HS-27A (cell line): ENCODE results near the gene PRDM1.
"Not testable (repeated sequence)": the region's sequence is repeated elsewhere in the genome, so short reads cannot be mapped to it uniquely, and the experiment has no call there.

ENCODE experiments used
- DNase-seq: peaks from one replicate; pipeline ENCODE4 v3.0.0-alpha.2; 2012; ENCODE audit warnings: low read depth, missing footprints

The PRDM1 gene

DNA sequence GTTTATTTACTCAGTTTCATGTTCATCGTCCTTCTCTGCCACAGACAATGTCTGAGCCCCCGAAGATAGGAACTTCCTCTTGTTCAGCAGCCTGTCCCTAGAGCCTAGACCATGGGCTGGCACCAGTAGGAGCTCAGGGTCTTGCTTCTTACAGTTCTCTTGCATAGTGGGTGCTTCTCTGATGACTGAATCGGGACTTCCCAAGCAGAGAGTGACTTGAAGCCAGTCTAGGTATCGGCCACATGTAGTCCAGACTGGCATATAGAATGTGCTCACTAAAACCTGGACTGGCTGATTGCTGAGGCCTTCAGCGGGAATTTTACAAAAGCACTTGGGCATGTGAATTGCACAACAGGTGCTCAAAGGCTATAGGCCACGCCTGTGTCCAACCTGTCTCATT is 52.0 kb downstream of the PRDM1 start:
- no peak for DNase-seq

DNA sequence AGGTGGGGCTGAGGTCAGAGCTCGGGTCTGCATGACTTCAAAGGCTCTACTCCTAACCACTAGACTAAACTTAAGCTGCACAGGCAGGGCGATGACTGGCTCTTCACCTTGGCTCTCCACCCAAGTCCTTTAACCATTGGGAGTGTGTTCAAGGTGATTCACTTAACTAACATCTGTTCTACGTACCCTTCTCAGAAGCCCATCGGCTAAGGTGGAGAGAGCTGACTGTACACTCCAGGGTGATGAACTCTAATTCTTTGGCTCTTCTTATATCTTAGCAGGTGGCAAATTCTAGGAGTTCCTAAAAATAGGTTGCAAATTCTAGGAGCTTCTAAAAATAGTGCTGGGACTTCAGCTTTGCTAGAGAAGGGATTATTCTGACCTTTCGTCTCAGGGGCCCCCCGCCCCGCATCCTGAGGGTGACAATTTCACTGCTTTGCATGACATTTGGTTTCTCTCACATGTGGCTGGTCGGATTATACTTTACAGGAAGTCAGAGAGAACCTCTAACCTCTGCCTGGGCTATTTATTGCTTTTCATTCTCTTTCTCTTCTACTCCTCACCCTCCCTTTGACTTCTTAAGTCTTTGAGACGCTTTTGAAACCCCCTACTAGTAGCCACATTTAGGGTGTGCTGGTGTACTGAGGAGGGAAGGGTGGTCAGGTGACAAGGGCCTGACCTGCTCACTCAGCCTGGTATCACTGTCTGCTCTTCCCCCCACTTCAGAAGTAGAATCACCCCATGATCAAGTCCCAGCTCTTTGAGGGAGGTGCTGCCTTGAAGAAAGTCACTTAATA is 55.5 kb downstream of the PRDM1 start:
- DNase-seq, result no peak

GRCh38 chr6:106142876-106143431 is 56.8 kb downstream of the PRDM1 start:
- no peak for DNase-seq

GRCh38 chr6:106143665-106144064 is 57.5 kb downstream of the PRDM1 start:
- no peak for DNase-seq

DNA sequence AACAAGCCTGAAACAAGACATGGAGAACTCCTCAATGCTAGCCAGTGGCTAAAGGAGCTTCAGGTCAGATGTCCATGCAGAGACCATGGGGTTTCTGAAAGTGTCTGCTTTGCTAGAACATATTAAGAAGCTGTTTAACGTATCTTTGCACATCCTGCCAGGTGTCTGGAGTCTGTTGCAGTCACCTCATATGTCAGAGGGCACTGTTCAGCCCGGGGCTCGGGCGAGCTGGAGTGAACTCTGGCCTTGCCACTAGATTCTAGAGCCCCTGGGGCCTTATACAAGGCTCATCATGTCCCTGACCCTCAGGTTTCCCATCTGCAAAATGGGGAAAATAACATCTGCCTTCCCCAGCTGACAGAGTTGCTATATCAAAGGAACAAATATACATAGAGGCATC is 59.0 kb downstream of the PRDM1 start:
- no peak for DNase-seq

- DNase-seq, result no peak
Measured at GRCh38 chr6:106145741-106146227, 59.6 kb downstream of the PRDM1 start.

GRCh38 chr6:106146852-106147351 is 60.8 kb downstream of the PRDM1 start:
- no peak for DNase-seq

DNA sequence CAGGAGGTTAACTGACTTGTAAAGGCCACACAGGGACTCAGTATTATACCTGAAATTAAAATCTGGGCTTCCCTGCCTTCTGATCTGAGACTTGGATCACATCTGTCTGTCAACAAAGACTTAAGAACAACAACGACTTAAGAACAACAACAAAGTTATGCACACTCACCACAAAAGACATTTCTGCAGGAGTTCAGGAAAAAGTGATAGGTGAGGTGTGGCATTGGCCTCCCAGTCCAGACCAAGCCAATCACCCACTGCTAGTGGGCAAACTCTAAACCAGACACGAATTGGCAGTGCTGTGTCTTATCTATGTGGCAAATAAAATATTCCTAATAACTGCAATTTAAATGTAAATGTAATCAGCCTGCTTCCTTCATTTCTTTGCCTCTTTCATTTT is 61.3 kb downstream of the PRDM1 start:
- DNase-seq, result no peak

DNA sequence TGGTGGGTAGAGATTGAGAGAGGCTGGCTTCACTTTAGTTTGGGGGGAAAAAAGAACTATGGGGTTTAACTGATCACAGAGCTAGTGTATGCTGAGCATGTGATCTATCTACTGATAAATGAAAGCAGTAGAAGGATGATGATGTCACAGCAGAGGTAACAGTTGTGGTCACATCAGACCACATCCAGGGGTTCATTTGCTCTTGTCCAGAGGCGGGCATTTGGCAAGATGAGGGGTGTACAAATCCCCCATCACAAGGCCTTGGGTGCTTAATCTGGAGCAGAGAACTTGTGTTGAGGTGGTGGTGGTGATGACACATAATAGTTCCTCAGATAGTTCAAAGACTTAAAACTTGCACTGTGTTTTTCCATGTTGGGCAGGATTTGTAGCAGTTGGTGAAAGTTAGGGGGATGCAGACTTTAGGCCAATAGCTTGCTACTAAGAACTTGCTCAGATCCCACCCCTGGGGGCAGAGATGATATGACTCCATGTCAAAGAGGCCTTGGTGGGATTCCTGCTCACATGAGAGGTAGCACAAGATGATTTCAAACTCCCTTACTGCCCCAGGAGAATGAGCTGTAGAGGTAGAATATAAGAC is 63.4 kb downstream of the PRDM1 start:
- no peak for DNase-seq

- not testable (repeated sequence) for DNase-seq
Measured at GRCh38 chr6:106152476-106152875, 66.3 kb downstream of the PRDM1 start.

DNA sequence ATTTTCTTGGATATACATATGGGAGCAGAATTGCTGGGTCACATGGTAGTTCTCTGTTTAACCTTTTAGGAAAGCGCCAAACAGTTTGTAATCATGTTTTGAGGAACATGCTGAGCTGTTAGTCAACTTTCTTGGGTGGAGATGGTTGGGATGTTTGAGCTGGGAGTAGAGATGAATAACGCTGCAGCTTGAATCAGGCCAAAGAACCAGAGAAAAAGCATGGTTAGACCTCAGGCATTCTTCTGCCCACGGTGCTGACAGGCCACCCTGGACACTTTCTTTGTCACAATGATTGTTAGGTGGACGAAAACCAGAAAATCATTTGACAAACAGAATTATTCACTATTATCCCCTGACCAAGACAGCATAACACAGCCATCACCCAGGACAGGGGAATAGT is 66.8 kb downstream of the PRDM1 start:
- no peak for DNase-seq

DNA sequence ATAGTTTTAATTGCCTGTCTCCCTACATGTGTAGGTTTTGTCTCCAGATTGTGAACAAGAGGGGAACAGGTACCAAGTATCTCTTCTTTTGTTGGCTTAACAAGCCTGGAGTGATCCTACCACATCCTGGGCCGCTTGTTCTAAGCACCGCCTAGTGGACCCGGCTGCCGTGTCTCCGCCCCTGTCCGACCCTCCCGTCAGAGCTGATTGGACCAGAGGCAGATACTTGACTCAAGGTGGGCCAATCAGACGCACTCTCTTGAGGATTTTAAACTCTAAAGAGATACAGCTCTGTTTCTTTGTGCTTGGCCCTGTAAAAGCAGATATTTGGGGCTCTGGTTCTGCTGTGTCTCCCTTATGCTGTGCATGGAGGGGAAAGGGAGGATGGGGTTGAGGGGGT is 68.2 kb downstream of the PRDM1 start:
- no peak for DNase-seq

DNA sequence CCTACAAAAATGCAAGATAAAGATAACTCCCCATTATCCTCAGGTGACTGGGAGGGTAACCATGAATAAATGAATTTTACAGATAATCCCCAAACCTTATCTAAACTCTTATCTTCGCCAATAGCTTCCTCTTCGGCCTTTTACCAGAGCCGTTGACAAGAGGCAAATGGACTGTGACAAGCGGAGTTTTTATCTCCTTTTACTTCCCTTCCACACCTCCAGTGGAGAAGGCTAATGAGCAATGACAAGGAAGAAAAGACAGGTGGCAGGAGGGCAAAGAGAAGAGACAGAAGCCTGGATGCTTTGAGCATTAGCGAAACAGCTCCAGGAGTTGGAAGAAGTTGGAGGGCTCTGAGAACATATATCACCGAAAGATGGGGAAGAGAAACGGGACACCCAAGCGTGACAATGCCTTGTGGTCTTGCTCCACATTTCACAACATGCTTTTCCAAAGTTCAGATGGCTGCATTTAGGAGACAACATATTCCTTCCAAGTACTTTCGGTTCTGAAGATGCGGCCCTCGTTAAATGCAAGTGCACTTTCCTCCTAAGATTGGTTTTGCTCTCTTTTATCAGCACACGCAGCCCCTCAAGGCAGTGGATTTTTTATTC is 69.2 kb downstream of the PRDM1 start:
- DNase-seq, result no peak

GRCh38 chr6:106156413-106156812 is 70.3 kb downstream of the PRDM1 start:
- DNase-seq, result no peak

- no peak for DNase-seq
Measured at GRCh38 chr6:106156863-106157262, 70.7 kb downstream of the PRDM1 start.

GRCh38 chr6:106158816-106159215 is 72.7 kb downstream of the PRDM1 start:
- no peak for DNase-seq
